Raji (cell line): ENCODE data around the gene RALY.

ENCODE experiments used
- POLR2A ChIP-seq: IDR thresholded peaks from 2 replicates; pipeline ENCODE4 v1.6.1; 2011; ENCODE audit warnings: low read depth, low read length, control low read depth; ENCODE audit not compliant: insufficient read depth

Gene RALY

GRCh38 chr20:34108616-34109174 is 115.0 kb downstream of the RALY start:
- TF ChIP-seq POLR2A, result no peak

- TF ChIP-seq POLR2A, result no peak
Observed at GRCh38 chr20:34109442-34109841, 115.7 kb downstream of the RALY start.

DNA sequence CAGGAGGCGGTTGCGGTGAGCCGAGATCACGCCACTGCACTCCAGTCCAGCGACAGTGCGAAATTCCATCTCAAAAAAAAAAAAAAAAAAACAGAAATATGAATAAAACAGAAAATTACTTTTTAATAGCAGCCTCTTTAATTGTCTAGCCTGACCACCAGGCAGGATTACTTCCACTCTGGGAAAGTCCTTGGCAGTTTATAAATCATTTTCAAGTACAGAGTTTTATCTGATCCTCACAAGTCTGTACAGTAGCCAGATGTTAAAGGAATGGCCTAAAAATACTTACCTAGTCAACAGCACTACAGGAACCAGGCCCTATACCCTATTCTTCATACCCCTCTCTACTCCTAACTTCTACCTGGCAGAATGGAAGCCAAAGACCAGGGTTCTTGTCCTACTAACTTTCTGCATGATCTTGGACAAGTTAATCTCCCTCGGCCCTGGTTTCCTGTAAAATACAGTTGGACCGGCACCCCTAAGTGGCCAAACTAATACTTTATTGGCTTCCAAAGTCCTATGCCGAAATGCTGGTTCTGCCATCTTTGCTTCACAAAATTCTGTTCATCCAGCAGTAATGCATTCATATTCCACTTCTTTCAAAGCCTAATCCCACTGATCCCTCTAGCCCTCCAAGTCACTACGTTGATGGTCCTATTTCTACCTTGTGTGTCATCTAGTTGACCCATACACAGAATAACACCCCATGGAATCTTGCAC is 116.5 kb downstream of the RALY start:
- no peak for TF ChIP-seq POLR2A

GRCh38 chr20:34110745-34111641 is 117.3 kb downstream of the RALY start:
- no peak for TF ChIP-seq POLR2A

DNA sequence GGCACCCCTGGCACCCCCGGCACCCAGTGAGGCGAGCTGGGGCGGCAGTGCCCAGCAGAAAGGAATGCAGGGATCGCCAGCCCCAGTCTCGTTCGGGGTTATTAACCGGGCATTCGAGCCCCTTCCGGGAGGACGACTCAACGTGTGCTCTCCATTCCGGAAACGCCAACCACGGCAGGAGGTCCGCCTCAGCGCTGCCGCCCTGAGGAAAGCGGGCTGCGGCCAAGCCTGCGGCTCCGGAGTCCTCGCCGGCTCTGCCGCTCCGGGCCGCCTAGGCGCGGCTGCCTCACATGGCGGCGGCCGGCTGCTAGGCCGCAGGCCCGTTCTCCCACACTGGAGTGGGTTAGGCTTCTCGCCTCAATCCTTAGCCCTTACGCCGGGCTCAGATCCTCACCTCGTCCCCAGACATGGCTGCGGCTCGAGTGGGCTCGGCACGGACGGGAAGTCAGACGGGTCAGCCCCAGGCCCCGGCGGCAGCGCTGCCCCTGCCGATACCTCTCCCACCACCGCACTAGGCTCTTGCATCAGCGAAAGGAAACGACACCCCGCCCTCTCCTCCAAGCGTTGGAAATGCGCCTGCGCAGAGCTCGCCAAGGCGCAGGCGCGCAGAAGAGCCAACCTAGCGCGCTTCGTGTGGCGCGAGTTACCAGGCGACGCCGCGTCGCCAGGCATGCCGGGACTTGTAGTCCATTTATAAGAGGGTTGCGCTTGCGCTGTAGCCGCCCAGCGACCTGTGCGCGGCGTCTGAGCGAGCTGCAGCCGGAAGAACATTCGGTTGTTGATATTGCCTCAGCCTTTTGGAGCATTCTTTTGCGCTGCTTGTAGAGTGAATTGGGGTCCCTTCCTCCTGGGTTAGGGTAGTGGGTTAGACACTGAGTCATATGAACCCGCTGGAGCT is 118.2 kb downstream of the RALY start, which contains the start of gene EIF2S2:
Gene EIF2S2, minus strand, starts transcription at position 542 of the 898 bp plus-strand sequence. Its CDS starts 133 bp downstream, at position 409.
- TF ChIP-seq POLR2A, result peak; percentile 96

DNA sequence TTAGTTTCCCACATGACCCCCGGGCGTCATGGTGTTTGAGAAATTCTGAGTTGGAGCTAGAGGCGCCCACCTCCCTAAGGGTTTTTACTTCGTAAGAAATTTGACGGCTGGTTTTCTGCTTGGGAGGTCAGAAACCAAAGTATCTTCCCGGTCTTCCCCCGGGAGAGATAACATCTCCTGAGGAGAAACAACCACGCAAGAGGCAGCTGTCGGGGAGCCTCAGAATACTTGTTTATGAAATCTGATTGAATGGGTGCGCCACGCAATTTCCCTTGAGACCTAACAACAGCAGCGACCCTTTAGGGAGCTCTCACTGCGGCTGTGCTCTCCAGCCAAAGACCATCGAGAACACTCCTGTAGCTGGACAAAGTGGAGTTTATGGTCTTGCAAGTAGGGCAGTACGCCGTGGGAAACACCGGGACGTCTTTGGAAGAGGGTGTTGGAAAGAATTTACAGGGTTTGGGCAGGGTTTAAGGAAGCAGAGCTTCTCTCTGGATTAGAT is 118.9 kb downstream of the RALY start:
- TF ChIP-seq POLR2A, result no peak

DNA sequence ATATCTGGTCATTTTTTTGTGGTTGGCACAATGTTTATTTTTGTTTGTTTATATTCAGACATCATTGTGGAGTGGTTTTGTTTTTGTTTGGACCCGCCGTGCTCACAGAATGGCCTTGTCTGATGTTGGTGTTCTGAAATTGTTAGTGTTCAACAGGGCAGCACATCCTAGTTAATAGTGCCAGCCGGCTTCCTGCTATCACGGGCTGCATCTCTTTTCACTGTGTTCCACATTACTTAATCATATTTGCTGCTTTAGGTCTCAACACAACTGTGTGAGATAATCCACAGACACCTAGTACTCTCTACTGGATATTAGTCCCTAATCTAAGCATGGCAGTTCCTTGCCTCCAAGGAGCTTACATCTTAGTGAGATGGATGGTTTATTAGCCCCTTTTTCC is 121.1 kb downstream of the RALY start:
- no peak for TF ChIP-seq POLR2A

DNA sequence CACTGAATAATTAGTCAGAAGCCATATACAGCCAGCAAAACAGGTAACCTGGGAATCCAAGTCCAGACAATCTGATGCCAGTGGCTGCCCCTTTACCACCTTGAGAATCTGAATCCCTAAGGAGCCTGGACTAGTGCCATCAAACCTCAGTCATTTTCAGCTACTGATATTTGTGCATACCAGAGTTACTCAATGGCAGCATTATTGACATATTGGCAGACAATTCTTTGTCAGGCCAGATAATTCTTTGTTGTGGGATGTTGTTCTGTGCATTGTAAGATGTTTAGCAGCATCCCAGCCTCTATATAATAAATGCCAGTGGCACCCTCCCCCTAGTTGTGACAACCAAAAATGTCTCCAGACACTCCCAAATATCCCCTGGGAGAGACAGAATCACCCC is 121.5 kb downstream of the RALY start:
- TF ChIP-seq POLR2A, result no peak

GRCh38 chr20:34120213-34120612 is 126.5 kb downstream of the RALY start:
- TF ChIP-seq POLR2A, result no peak

DNA sequence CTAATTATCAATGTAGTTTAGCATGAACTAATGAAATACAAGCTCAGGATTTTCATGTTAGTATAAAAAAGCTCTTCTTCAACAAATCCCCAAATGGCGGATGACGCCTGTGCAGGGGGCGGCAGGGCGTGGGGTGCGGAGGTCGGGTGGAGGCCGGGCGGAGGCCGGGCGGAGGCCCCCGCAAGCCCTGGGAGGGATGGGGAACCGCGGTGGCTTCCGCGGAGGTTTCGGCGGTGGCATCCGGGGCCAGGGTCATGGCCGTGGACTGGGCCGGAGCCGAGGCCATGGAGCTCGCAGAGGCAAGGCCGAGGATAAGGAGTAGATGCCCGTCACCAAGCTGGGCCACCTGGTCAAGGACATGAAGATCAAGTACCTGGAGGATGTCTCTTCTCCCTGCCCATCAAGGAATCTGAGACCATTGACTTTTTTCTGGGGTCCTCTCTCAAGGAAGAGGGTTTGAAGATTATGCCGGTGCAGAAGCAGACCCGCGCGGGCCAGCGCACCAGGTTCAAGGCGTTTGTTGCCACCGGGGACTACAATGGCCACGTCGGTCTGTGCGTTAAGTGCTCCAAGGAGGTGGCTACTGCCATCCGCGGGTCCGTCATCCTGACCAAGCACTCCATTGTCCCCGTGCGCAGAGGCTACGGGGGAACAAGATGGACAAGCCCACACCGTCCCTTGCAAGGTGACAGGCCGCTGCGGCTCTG is 128.7 kb downstream of the RALY start:
- no peak for TF ChIP-seq POLR2A

DNA sequence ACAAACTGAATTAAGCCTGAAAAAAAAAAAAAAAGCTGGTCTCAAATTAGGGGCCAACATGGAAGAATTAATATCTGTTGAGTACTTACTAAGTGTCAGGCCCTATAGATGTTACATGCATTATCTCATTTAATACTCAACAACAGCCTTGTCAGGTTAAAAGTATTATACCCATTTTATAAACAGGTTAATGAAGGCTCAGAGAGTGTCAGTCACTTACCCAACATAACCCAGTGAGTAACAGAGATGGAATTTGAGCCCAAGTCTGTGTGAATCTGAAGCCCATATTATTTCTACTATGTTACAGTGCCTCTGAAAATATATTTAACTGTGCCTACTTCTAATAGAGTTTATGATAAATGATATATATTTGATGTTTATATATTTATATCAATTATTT is 129.6 kb downstream of the RALY start:
- no peak for TF ChIP-seq POLR2A

DNA sequence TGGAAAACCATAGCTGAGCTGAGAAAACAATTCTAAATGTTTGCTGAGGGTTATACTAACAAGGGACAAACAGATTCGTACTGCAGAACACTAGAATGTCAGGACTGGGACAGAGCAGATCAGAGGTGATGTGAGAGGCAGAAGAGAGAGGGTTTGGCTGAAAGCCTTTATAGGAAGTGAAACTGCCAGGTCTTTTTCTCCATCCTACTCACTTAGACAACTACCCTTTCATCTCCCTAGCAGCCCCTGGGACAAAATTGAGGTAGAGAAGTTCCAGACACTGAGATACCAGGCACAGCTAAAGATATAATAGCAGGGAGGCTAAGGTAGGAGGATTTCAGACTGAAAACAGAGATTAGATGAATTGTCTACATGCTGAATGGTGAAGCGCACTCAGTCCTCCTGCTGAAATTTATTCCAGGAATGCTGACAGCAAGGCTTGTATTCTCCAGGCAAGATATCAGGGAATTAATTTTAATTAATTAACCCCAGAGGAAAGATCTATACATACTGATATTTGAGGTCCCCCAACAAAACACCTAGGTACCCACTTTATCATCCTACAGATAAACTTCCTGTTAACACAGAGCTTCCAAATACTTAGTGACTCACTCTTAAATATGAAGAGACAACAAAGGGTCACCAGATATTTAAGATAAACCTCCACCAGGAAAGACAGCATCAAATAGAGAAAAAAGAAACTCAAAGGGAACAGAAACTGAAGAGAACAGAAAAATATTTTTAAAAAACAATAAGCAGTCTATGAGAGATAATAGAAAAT is 130.9 kb downstream of the RALY start:
- no peak for TF ChIP-seq POLR2A

DNA sequence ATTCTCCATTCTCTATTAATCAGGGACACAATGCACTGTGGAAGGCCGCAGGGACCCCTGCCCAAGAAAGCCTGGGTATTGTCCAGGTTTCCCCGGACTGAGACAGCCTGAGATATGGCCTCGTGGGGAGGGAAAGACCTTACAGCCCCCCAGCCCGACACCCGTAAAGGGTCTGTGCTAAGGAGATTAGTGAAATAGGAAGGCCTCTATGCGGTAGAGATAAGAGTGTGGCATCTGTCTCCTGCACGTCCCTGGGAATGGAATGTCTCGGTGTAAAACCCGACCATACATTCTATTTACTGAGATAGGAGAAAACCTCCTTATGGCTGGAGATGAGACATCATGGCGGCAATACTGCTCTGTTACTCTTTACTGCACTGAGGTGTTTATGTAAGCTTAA is 134.1 kb downstream of the RALY start:
- TF ChIP-seq POLR2A, result no peak
